OCI-LY7 (cell line): ENCODE measurements around the gene TAP1. TPM values are rescaled to one million over a fixed set of nuclear protein-coding genes. Genes with fewer than 3 reads are reported as not detected.
"Not testable (repeated sequence)": the region's sequence is repeated elsewhere in the genome, so short reads cannot be mapped to it uniquely, and the experiment has no call there.

Experiments
- BruUV-seq: library from RNA; stranded (reverse); fragments of 400-500 nt; replicated peaks from 2 replicates; lab custom pipeline; 2021; lab: Mats Ljungman, UMichigan
- CTCF ChIA-PET: fragments of 300-600 bp; sonication (Branson Sonifier 250); formaldehyde crosslinking; loops from one replicate; lab custom pipeline; 2022; ENCODE audit warnings: antibody characterized with exemption; ENCODE audit not compliant: unreplicated experiment; lab: Charles Lee
- POLR2A ChIA-PET: fragments of 300-600 bp; sonication (Branson Sonifier 250); formaldehyde crosslinking; loops from one replicate; lab custom pipeline; 2022; ENCODE audit warnings: antibody characterized with exemption; lab: Charles Lee
- DNase-seq: peaks from one replicate; pipeline ENCODE4 v3.0.0-alpha.2; 2015; ENCODE audit warnings: low spot score
- H2AFZ ChIP-seq: fragments of 200-600 bp; sonication (generic), shearing (Covaris generic); 2 replicates; pipeline ENCODE4 v1.6.1; 2014; ENCODE audit warnings: mild to moderate bottlenecking, antibody characterized with exemption, low read length, moderate library complexity
- H3K27ac ChIP-seq: fragments of 200-600 bp; sonication (generic); 2 replicates; pipeline ENCODE4 v1.5.1; 2014; ENCODE audit warnings: mixed run types, low read depth, mild to moderate bottlenecking, moderate library complexity, low read length, inconsistent platforms; ENCODE audit not compliant: poor library complexity, severe bottlenecking
- H3K36me3 ChIP-seq: fragments of 200-600 bp; sonication (generic); 2 replicates; pipeline ENCODE4 v1.6.1; 2014; ENCODE audit warnings: mild to moderate bottlenecking, antibody characterized with exemption, low read length, moderate library complexity, mixed read lengths; ENCODE audit not compliant: insufficient read depth
- H3K4me1 ChIP-seq: fragments of 200-600 bp; sonication (generic); 2 replicates; pipeline ENCODE4 v1.5.1; 2014; ENCODE audit warnings: mild to moderate bottlenecking, low read length; ENCODE audit not compliant: insufficient read depth, poor library complexity, severe bottlenecking
- H3K4me2 ChIP-seq: fragments of 200-600 bp; sonication (generic); 2 replicates; pipeline ENCODE4 v1.6.1; 2014; ENCODE audit warnings: mild to moderate bottlenecking, low read length
- H3K4me3 ChIP-seq: fragments of 200-600 bp; sonication (generic); 2 replicates; pipeline ENCODE4 v1.5.1; 2014; ENCODE audit warnings: mild to moderate bottlenecking, low read depth, low read length; ENCODE audit not compliant: poor library complexity, severe bottlenecking
- H3K79me2 ChIP-seq: fragments of 200-600 bp; sonication (generic); 2 replicates; pipeline ENCODE4 v1.6.1; 2016; ENCODE audit warnings: low read depth, mild to moderate bottlenecking, low read length, moderate library complexity, mixed read lengths; ENCODE audit not compliant: insufficient read depth
- H3K9me2 ChIP-seq: fragments of 200-600 bp; sonication (generic); 2 replicates; pipeline ENCODE4 v1.6.1; 2016; ENCODE audit warnings: mild to moderate bottlenecking, low read length, mixed read lengths; ENCODE audit not compliant: insufficient read depth
- H3K9me3 ChIP-seq: fragments of 200-600 bp; sonication (generic); 2 replicates; pipeline ENCODE4 v1.6.1; 2014; ENCODE audit warnings: mild to moderate bottlenecking, mixed run types, low read length, mixed read lengths
- H4K20me1 ChIP-seq: fragments of 200-600 bp; sonication (generic); 2 replicates; pipeline ENCODE4 v1.6.1; 2014; ENCODE audit warnings: mild to moderate bottlenecking, antibody characterized with exemption, low read length, moderate library complexity, mixed read lengths; ENCODE audit not compliant: insufficient read depth
- EZH2phosphoT487 ChIP-seq: fragments of 200-600 bp; sonication (generic); IDR thresholded peaks from 2 replicates; pipeline ENCODE4 v1.6.1; 2018; ENCODE audit warnings: low read depth, borderline replicate concordance, mild to moderate bottlenecking, mixed run types, antibody characterized with exemption, low read length, moderate library complexity, mixed read lengths
- intact Hi-C: fragments of 100-400 bp; cut with micrococcal nuclease; formaldehyde crosslinking; loops from one replicate; pipeline ENCODE4 v1.10.0; 2022; ENCODE audit not compliant: unreplicated experiment
- total RNA-seq, 2 experiments: library from RNA; depleted of rRNA in 1 of 2; stranded (reverse); fragments of >200 nt in 1 of 2; shearing (Covaris generic) in 1 of 2; gene quantifications; 2 replicates each; pipeline ENCODE4 v1.2.3, GENCODE V29; 2014 to 2022
- TF ChIP-seq, protein P1 (sequence below): fragments of 200-600 bp; sonication (generic); conservative IDR thresholded peaks from 2 replicates; pipeline ENCODE4 v1.5.1; 2014; ENCODE audit warnings: mild to moderate bottlenecking, antibody characterized with exemption, low read length, moderate library complexity, mixed read lengths

The TAP1 gene
- total RNA-seq, 2 experiments from 2014 or later: 66.3 to 85.9 TPM

DNA sequence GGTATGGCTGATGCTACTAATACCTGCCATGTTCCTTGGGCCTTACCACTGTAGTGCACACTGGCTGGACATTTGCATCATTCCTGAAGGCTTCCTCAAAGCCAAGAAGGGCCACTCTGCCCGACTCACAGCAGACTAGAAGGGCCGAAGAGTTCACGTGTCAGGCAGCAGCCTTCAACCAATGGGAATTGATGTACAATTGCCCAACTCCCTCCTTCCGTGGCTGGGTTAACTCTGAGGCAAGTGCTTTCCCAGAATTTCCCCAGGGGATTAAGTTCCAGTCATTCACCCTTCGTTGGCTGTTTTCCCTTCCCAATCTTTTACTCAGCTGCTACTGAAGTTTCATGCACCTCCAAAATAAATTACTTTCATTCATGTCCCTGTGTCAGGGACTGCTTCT, 30.3 kb upstream of the TAP1 start:
- H3K4me1 ChIP-seq: peaks cover 13% of the 10 kb centered on the region
- ChIA-PET CTCF (no interaction called here), POLR2A (interaction anchor here (0.9 kb wide), 1 partner anchor 88 kb away, joined by 3 read pairs; no protein-coding TSS in a partner anchor)
- DNase-seq: no peak
- intact Hi-C loops: no loop called here
- H3K36me3 ChIP-seq: no peaks in the 10 kb centered on the region
- no TSS peak for BruUV-seq
- H2AFZ ChIP-seq: no peak overlapping the region
- H3K27ac ChIP-seq: no peak overlapping the region
- no peak overlapping the region for H3K4me3 ChIP-seq
- no peaks in the 10 kb centered on the region for H3K79me2 ChIP-seq
- H3K9me3 ChIP-seq: no peaks in the 10 kb centered on the region
- H3K4me2 ChIP-seq: no peak overlapping the region
- H3K9me2 ChIP-seq: no peaks in the 10 kb centered on the region
- TF ChIP-seq, protein P1, sequence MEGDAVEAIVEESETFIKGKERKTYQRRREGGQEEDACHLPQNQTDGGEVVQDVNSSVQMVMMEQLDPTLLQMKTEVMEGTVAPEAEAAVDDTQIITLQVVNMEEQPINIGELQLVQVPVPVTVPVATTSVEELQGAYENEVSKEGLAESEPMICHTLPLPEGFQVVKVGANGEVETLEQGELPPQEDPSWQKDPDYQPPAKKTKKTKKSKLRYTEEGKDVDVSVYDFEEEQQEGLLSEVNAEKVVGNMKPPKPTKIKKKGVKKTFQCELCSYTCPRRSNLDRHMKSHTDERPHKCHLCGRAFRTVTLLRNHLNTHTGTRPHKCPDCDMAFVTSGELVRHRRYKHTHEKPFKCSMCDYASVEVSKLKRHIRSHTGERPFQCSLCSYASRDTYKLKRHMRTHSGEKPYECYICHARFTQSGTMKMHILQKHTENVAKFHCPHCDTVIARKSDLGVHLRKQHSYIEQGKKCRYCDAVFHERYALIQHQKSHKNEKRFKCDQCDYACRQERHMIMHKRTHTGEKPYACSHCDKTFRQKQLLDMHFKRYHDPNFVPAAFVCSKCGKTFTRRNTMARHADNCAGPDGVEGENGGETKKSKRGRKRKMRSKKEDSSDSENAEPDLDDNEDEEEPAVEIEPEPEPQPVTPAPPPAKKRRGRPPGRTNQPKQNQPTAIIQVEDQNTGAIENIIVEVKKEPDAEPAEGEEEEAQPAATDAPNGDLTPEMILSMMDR: no peak
- no peak for TF ChIP-seq EZH2phosphoT487
- H4K20me1 ChIP-seq: no peaks in the 10 kb centered on the region

DNA sequence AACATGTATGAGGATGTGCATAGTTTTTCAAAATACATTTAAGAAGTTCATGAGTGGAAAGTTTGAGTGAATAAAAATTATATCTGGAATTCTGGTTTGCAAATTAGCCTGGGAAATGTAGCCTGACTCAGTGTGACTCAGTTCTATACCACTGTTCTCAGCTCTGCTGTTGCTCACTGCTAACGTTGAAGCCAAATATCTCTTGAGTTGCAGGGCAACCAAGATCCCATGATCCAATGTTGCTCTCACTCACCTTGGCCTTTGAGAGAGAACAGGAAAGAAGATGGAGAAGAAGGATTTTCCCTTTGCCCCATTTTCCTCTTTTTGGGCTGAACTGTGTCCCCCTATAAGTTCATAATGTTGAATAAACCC, 29.4 kb upstream of the TAP1 start:
- ChIA-PET CTCF (interaction anchor here (0.6 to 0.7 kb wide), 2 partner anchors 11 to 45 kb away, joined by 3 read pairs; partner anchors contain the start of gene TAP2), POLR2A (interaction anchor here (0.6 kb wide), 1 partner anchor 72 kb away, joined by 3 read pairs; no protein-coding TSS in a partner anchor)
- no peaks in the 10 kb centered on the region for H3K79me2 ChIP-seq
- no peaks in the 10 kb centered on the region for H4K20me1 ChIP-seq
- no peak overlapping the region for H3K27ac ChIP-seq
- intact Hi-C loops: no loop called here
- DNase-seq: no peak
- H3K9me2 ChIP-seq: no peaks in the 10 kb centered on the region
- no TSS peak for BruUV-seq
- no peak overlapping the region for H3K4me2 ChIP-seq
- no peaks in the 10 kb centered on the region for H3K36me3 ChIP-seq
- H2AFZ ChIP-seq: no peak overlapping the region
- peaks cover 13% of the 10 kb centered on the region for H3K4me1 ChIP-seq
- no peak overlapping the region for H3K4me3 ChIP-seq
- H3K9me3 ChIP-seq: no peaks in the 10 kb centered on the region
- TF ChIP-seq EZH2phosphoT487: no peak
- TF ChIP-seq, protein P1: no peak

DNA sequence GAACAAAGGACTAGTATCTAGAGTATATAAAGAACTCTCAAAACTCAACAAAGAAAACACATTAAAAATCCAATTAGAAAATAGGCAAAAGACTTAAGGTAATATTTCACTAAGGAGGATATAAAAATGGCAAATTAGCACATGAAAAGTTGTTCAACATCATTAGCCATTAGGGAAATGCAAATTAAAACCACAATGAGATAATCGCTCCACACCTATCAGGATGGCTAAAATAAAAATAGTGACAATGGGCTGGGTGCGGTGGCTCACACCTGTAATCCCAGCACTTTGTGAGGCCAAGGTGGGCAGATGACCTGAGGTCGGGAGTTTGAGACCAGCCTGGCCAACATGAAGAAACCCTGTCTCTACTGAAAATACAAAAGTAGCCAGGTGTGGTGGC, 27.5 kb upstream of the TAP1 start:
- DNase-seq, H3K27ac ChIP-seq, H3K4me2 ChIP-seq, H3K79me2 ChIP-seq, H3K9me3 ChIP-seq, H4K20me1 ChIP-seq, intact Hi-C loops, BruUV-seq, CTCF ChIA-PET, H3K36me3 ChIP-seq, H3K4me3 ChIP-seq, H3K9me2 ChIP-seq: not testable (repeated sequence)
- Histone ChIP-seq H2AFZ (peak overlapping the region; percentile 62; the same call in 1 of the 2 replicates), H3K4me1 (peaks cover 11% of the 10 kb centered on the region)
- POLR2A ChIA-PET: interaction anchor here (0.6 to 0.9 kb wide), 8 partner anchors 9 to 439 kb away, joined by 3 to 5 read pairs (median 4); partner anchors contain the start of gene HLA-DMA
